HG02870 (cell line): Measurements from ENCODE around the gene ADSL.
A peak's percentile ranks its signal among the peaks of the same experiment; 100 is the strongest.

Experiments
- ATAC-seq: cut with Tn5 transposase; IDR thresholded peaks from one replicate; pipeline ENCODE4 v1.9.1; 2021; ENCODE audit warnings: mild to moderate bottlenecking, moderate library complexity; ENCODE audit not compliant: unreplicated experiment

Gene ADSL

DNA sequence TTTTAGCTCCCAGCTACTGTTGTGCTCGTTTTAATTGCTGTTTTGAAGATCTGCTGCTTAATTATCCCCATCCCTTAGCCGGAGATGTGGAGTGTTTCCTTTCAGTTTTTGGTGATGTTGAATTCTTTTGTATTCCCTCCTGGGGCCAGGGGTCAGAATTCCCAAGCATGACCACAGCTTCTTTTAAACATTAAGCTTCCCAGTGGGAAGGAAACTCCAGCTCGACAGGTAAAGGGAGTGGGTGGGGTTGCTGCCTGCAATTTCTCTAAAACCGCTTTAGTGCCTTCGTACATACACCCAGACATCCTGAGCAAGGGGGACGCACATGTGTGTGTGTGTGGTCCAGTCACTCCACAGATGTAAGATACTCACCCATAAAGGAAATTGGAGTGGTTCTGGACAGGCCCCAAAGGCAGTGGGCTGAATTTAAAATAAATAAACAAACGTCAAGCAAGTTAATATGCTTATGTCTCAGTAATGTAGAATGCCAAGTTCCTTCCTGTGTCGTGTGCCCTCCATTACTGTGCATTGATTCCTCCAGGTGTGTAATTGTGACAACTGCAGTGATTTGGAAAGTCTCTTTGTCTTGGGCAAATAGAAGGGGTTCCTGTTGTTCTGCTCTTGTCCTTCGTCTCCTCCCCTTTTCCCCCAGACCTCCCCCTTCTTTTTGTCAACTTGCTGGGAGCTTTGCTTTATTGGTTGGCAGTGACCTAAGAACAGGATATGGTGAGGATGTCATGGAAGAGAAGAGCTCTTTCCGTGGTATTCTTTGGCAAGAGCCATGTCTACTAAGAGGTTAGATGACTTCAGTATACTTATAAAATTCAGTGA, 19.2 kb upstream of the ADSL start:
- no peak for ATAC-seq

DNA sequence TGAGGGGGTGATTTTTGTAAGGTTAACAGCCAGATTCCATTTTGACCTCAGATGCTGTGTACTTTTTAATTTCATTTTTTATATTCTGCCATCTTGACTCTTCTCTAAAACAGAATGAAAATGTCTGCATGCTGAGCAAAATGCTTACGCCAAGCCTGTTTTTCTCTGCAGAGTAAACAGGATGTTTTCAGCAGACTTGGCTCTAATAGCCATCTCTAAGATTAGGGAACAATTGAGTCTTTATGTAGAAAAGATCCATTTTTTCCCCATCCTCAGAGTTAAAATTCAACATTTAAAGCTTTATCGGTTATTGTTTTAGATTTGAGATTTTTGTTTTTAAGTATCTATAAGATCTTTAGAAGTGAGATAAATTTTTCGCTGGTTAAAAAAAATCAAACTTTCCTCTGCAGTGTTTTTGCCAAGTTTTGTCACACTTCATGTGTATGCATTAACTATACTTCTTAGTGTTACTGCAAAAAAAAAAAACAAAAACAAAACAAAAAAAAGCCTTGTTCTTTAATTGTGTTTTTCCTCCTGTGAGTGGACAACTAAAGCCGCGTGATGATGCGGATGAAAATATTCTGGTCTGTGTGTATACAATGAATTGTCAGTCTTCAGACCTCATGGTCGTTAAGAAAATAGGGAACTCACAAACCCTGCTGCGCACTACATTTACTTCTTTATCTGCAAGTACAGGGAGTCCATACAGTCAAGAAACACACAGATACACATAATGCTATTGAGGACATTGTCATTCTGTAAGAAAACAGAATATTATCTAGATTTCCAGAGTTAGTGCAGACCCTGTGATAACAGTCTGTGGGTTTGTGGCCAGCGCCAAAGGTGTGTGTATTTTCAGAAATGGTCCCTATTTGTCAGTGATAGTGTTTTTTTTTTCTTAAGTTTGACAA, 17.5 kb upstream of the ADSL start:
- ATAC-seq: no peak

DNA sequence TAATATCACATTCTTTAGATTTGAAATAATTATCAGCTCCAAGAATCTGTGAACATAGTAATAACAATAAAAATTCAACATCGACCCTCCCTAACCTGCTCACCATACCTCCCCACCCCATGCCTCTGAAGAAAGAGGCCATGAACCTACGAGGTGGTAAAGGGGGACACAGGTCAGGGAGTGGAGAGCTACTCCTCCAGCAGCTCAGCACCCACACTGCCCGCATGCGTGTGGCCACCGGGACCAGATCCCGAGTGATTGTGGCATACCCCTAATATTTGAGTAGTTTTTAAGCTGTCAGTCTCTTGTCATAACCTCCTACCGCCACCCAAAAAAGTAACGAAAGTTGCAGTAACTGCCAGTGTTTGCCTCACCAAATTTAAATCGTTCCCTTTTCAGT, 16.8 kb upstream of the ADSL start:
- ATAC-seq: no peak

- ATAC-seq: no peak
These were observed 16.2 kb upstream of the ADSL start for GRCh38 chr22:40330086-40330485.

GRCh38 chr22:40330615-40331014, 15.7 kb upstream of the ADSL start:
- no peak for ATAC-seq

- no peak for ATAC-seq
These were observed 14.6 kb upstream of the ADSL start for GRCh38 chr22:40331706-40332105.

GRCh38 chr22:40332319-40332781, 13.9 kb upstream of the ADSL start:
- ATAC-seq: no peak

GRCh38 chr22:40334060-40334459, 12.2 kb upstream of the ADSL start:
- ATAC-seq: no peak

GRCh38 chr22:40334899-40335298, 11.4 kb upstream of the ADSL start:
- ATAC-seq: no peak

- no peak for ATAC-seq
These were observed 10.9 kb upstream of the ADSL start for GRCh38 chr22:40335358-40335757.

DNA sequence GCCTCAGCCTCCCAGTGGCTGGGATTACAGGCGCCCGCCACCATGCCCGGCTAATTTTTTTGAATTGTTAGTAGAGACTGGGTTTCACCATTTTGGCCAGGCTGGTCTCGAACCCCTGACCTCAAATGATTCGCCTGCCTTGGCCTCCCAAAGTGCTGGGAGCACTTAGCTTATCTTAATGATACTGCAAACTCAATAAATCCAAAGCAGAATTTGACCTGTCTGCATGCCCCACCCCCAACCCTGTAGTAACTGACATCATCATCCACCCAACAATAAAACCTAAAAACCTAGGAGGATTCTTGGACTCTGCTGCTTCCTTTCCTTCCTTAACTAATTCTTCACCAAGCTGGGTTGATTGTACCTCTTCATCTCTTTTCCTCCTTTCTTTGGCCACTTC, 6.3 kb upstream of the ADSL start:
- ATAC-seq: no peak

GRCh38 chr22:40341604-40342003, 4.7 kb upstream of the ADSL start:
- no peak for ATAC-seq

GRCh38 chr22:40342521-40342920, 3.8 kb upstream of the ADSL start:
- no peak for ATAC-seq

- no peak for ATAC-seq
These were observed 1.0 kb upstream of the ADSL start for GRCh38 chr22:40345271-40345670.

DNA sequence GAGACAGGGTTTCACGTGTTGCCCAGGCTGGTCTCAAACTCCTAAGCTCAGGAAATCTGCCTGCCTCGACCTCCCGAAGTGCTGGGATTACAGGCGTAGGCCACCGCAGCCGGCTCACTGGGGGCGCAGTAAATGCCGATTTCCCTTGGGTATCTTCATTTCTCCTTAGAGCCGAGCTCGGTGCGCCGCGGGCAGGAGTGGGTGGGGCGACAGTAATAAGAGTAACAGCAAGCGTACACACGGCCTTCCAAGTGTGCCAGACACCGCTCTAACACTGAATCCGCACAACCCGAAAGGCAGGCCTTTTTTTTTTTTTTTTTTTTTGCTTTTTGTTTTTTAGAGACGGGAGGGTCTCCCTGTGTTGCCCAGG, 500 bp upstream of the ADSL start:
- ATAC-seq: peak; percentile 7

GRCh38 chr22:40347300-40347699, 1.0 kb downstream of the ADSL start:
- no peak for ATAC-seq

GRCh38 chr22:40348025-40348658, 1.8 kb downstream of the ADSL start:
- no peak for ATAC-seq

DNA sequence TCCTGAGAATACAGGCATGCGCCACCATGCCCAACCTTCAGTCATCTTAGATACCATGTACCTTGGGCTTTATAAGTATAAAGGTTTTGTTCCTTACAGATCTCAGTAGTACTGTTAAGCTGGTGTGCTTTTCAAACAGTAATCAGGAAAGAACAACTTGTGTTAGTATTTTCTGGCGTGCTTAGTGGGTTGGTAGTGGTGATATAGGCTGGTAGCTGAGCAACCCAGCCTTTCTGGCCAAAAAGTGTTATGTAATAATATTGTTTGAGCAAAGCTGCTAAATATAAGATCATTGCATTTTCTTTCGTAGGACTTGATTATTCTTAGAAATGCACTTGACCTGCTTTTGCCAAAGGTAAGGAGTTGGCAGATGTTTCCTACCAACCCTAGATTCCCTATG, 6.5 kb downstream of the ADSL start:
- no peak for ATAC-seq

DNA sequence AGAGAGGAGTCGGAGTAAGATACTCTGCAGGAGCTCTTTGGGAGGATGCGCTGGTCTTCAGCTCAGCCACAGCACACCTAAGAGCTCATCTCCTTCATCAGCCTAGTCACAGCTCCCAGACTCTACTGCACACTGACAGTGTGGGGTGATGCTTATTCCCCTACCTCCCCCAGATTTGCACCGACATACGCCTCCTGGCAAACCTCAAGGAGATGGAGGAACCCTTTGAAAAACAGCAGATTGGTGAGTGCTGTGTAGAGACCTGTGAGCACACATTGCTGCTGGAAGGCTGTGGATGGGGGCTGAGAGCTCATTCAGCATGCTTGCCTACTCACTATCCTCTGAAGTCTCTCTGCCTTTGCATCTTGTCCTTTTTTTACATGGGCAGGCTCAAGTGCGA, 14.8 kb downstream of the ADSL start:
- ATAC-seq: no peak

DNA sequence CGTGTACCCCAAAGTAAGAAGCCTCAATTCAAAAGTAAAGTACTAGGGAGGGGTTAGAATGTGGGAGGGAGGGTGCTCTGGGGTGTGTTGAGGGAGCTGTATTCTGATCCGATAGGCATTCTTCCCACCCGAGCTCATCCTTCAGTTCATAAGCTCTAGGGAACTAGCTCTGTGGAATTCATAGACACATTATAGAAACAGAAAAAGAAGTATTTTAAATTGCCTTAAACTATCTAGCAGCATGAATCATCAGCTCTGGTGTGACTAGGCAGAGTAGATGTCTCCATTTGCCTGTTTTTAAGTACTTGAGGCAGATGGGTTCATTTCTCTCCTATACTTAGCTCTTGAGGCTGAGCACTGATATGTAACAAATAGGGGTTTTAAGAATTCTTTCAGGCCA, 16.8 kb downstream of the ADSL start:
- ATAC-seq: no peak

DNA sequence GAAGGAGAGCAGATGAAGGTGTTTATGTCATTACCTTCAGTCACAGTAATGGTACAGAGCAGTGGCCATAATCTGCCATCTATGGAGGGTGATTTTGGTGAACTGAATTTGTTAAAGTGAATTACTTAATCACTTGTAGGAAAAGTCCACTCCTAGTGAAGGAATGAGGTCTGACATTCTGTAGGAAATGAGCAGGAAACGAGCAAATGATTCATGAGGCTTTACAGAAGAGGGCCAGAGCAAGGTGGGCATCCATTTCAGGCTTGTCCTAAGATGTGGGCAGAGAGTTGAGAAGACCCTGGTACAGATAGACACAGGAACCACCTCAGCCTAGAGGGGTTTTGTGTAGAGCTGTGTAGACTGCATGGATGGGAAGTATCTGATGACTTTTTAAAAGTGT, 18.1 kb downstream of the ADSL start:
- no peak for ATAC-seq

DNA sequence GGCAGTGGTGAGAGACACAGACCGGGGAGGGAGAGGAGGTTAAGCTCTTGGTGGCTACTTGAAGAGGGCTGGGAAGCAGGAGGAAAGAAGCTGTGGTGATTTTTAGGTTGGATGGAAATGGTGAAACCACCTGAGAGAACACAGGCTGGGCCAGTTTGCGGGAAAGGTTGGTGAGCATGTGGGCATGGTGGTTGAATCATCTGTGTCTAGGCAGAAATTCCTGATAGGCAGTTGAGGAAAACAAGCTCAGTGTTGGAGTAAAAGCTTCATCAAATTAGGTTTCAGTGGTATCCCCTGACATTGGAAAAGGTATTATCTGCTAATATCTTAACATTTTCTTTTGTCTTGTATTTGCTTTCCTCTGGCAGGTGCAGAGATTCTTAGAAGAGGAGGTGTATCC, 19.8 kb downstream of the ADSL start:
- no peak for ATAC-seq
